ENCODE data around the gene CYP4F3.
"Not testable (repeated sequence)": the region's sequence is repeated elsewhere in the genome, so short reads cannot be mapped to it uniquely, and the experiment has no call there.

CYP4F3 gene

DNA sequence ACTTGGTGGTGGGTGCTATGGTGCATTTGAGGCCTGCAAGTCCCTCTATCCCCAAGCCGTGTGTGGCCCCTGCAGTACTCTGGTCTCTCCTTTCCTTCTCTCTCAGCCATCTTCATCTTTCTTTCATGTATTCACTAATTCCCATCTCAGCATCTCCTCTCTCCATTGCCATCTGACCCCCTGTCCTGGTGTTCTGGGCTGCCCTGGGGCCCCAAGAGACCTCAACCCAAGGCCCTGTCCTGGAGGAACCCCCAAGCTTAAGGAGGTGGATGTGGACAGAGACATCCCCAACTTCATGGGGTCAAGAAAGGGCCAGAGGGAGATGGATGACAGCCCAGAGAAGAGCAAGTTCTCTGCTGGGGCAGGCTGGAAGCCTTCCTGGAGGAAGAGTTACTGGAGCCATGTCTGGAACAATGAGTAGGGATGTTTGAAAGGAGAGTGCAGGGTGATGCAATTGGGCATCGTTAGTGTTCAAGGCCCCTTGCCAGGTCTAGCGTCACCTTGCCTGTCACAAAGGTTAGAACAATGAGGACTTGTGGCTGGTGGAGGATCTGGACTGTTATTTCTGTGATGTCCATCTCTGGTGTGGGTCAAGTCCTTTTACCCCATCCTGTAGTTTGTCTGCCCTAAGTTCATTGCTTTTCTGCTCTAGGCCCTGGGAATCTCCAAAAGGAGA, 3.5 kb downstream of the CYP4F3 start:
- Histone ChIP-seq H3K9me2 (ENCODE audit: low read depth, low read length) (no peaks in the 10 kb centered on the region), H2AFZ (ENCODE audit: low read length) (no peak overlapping the region), H3K9me3 (ENCODE audit: low read length) (no peaks in the 10 kb centered on the region), H3K36me3 (ENCODE audit: insufficient read depth, low read length) (no peaks in the 10 kb centered on the region), H3K4me1 (ENCODE audit: insufficient read depth, low read length, severe bottlenecking) (no peaks in the 10 kb centered on the region), H3K4me2 (ENCODE audit: low read length) (no peak overlapping the region), H3K27ac (ENCODE audit: low read depth, low read length, poor library complexity, severe bottlenecking) (no peak overlapping the region), H3K27me3 (ENCODE audit: insufficient read depth, low read length) (no peaks in the 10 kb centered on the region), H3F3A (ENCODE audit: insufficient read depth, low read length) (no peaks in the 10 kb centered on the region), H3K9ac (ENCODE audit: low read length) (no peak overlapping the region), H3K79me2 (ENCODE audit: insufficient read depth, low read length) (no peaks in the 10 kb centered on the region), H3K4me3 (ENCODE audit: low read depth, low read length, poor library complexity, severe bottlenecking) (no peak overlapping the region), H4K20me1 (ENCODE audit: insufficient read depth, low read length) (no peaks in the 10 kb centered on the region)
- TF ChIP-seq, protein P1, sequence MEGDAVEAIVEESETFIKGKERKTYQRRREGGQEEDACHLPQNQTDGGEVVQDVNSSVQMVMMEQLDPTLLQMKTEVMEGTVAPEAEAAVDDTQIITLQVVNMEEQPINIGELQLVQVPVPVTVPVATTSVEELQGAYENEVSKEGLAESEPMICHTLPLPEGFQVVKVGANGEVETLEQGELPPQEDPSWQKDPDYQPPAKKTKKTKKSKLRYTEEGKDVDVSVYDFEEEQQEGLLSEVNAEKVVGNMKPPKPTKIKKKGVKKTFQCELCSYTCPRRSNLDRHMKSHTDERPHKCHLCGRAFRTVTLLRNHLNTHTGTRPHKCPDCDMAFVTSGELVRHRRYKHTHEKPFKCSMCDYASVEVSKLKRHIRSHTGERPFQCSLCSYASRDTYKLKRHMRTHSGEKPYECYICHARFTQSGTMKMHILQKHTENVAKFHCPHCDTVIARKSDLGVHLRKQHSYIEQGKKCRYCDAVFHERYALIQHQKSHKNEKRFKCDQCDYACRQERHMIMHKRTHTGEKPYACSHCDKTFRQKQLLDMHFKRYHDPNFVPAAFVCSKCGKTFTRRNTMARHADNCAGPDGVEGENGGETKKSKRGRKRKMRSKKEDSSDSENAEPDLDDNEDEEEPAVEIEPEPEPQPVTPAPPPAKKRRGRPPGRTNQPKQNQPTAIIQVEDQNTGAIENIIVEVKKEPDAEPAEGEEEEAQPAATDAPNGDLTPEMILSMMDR (IDR thresholded peaks at IDR 0.05; ENCODE audit: low read length): no peak
- TF ChIP-seq EZH2 (IDR thresholded peaks at IDR 0.05; ENCODE audit: borderline replicate concordance, low read length): no peak

DNA sequence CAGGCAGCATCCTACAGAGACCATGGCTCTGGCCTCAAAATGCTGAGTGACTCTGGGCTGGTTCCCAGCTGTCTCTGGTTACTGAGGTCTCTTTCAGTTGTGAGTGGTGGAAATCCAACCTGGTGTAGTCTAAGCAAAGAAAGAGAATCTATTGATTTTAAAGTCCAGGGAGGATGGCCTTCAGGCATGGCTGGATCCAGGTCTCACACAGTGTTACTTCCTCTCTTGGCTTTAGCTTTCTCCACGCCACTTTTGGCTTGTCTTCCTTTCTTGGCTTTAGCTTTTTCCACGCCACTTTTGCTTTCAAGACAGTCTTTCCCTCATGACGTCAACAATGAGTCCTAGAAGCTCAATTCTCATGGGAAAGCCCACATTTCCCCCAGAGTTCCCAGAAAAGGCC, 4.1 kb downstream of the CYP4F3 start:
- no peak for TF ChIP-seq EZH2 (IDR thresholded peaks at IDR 0.05; ENCODE audit: borderline replicate concordance, low read length)
- TF ChIP-seq, protein P1 (IDR thresholded peaks at IDR 0.05; ENCODE audit: low read length): no peak
- H3K79me2 ChIP-seq (ENCODE audit: insufficient read depth, low read length): no peaks in the 10 kb centered on the region
- H3K9ac ChIP-seq (ENCODE audit: low read length): no peak overlapping the region
- H4K20me1 ChIP-seq (ENCODE audit: insufficient read depth, low read length): no peaks in the 10 kb centered on the region
- no peaks in the 10 kb centered on the region for H3K9me3 ChIP-seq (ENCODE audit: low read length)
- no peaks in the 10 kb centered on the region for H3K4me1 ChIP-seq (ENCODE audit: insufficient read depth, low read length, severe bottlenecking)
- H3K27me3 ChIP-seq (ENCODE audit: insufficient read depth, low read length): no peaks in the 10 kb centered on the region
- no peak overlapping the region for H3K27ac ChIP-seq (ENCODE audit: low read depth, low read length, poor library complexity, severe bottlenecking)
- no peak overlapping the region for H3K4me2 ChIP-seq (ENCODE audit: low read length)
- H3K9me2 ChIP-seq (ENCODE audit: low read depth, low read length): no peaks in the 10 kb centered on the region
- H2AFZ ChIP-seq (ENCODE audit: low read length): no peak overlapping the region
- no peaks in the 10 kb centered on the region for H3F3A ChIP-seq (ENCODE audit: insufficient read depth, low read length)
- no peaks in the 10 kb centered on the region for H3K36me3 ChIP-seq (ENCODE audit: insufficient read depth, low read length)
- no peak overlapping the region for H3K4me3 ChIP-seq (ENCODE audit: low read depth, low read length, poor library complexity, severe bottlenecking)

DNA sequence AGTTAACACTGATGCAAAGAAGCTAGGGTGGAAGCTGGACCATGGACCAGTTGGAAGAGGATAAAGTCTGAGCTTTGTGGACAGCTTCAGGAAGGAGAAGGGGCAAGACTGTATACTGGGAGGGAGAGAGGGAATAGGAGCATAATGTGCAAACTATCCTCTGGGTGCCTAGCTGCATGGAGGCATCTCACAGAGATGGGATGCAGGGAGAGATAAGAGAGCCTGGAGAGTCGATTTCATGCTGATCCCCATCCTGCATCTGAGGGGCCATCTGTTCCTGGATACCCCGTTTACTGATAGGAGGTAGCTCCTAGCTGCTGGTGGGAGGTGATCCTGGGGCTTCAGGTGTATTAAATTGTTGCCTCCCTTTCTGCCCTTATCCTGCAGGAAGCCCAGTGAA, 8.8 kb downstream of the CYP4F3 start:
- H3K4me3 ChIP-seq (ENCODE audit: low read depth, low read length, poor library complexity, severe bottlenecking): no peak overlapping the region
- no peak for TF ChIP-seq EZH2 (IDR thresholded peaks at IDR 0.05; ENCODE audit: borderline replicate concordance, low read length)
- TF ChIP-seq, protein P1 (IDR thresholded peaks at IDR 0.05; ENCODE audit: low read length): no peak
- H3K4me1 ChIP-seq (ENCODE audit: insufficient read depth, low read length, severe bottlenecking): no peaks in the 10 kb centered on the region
- H3K9me3 ChIP-seq (ENCODE audit: low read length): no peaks in the 10 kb centered on the region
- H3K9ac ChIP-seq (ENCODE audit: low read length): no peak overlapping the region
- H3K79me2 ChIP-seq (ENCODE audit: insufficient read depth, low read length): no peaks in the 10 kb centered on the region
- H2AFZ ChIP-seq (ENCODE audit: low read length): no peak overlapping the region
- H3K9me2 ChIP-seq (ENCODE audit: low read depth, low read length): no peaks in the 10 kb centered on the region
- H3K4me2 ChIP-seq (ENCODE audit: low read length): no peak overlapping the region
- H3K36me3 ChIP-seq (ENCODE audit: insufficient read depth, low read length): no peaks in the 10 kb centered on the region
- no peaks in the 10 kb centered on the region for H4K20me1 ChIP-seq (ENCODE audit: insufficient read depth, low read length)
- no peak overlapping the region for H3K27ac ChIP-seq (ENCODE audit: low read depth, low read length, poor library complexity, severe bottlenecking)
- H3K27me3 ChIP-seq (ENCODE audit: insufficient read depth, low read length): no peaks in the 10 kb centered on the region
- H3F3A ChIP-seq (ENCODE audit: insufficient read depth, low read length): no peaks in the 10 kb centered on the region

GRCh38 chr19:15650123-15650522, 9.4 kb downstream of the CYP4F3 start:
- H2AFZ ChIP-seq (ENCODE audit: low read length); H3K9me3 ChIP-seq (ENCODE audit: low read length); H3K27me3 ChIP-seq (ENCODE audit: insufficient read depth, low read length); H3K36me3 ChIP-seq (ENCODE audit: insufficient read depth, low read length); H3K9me2 ChIP-seq (ENCODE audit: low read depth, low read length); H3K4me1 ChIP-seq (ENCODE audit: insufficient read depth, low read length, severe bottlenecking); H4K20me1 ChIP-seq (ENCODE audit: insufficient read depth, low read length); H3K4me3 ChIP-seq (ENCODE audit: low read depth, low read length, poor library complexity, severe bottlenecking); H3K27ac ChIP-seq (ENCODE audit: low read depth, low read length, poor library complexity, severe bottlenecking); H3F3A ChIP-seq (ENCODE audit: insufficient read depth, low read length); H3K9ac ChIP-seq (ENCODE audit: low read length); H3K4me2 ChIP-seq (ENCODE audit: low read length); H3K79me2 ChIP-seq (ENCODE audit: insufficient read depth, low read length): not testable (repeated sequence)
